Peyer's patch (tissue), 4 donors: Measurements from ENCODE around the gene IGFL3. TPM values are rescaled to one million over a fixed set of nuclear protein-coding genes. Genes with fewer than 3 reads are reported as not detected.
"Not testable (repeated sequence)": the region's sequence is repeated elsewhere in the genome, so short reads cannot be mapped to it uniquely, and the experiment has no call there.

Experiments
- DNase-seq, 3 donors: peaks; one replicate each; pipeline ENCODE4 v3.0.0-alpha.2; 2017 to 2019
- H3K27ac ChIP-seq, 4 donors: fragments of 200-600 bp; sonication (generic); one replicate each; pipeline ENCODE4 v1.5.1; 2016 to 2019
- H3K27me3 ChIP-seq, 2 donors: fragments of 200-600 bp; sonication (generic); one replicate each; pipeline ENCODE4 v1.5.1; 2019
- H3K36me3 ChIP-seq, 3 donors: fragments of 200-600 bp; sonication (generic); one replicate each; pipeline ENCODE4 v1.5.1; 2016 to 2019
- H3K4me1 ChIP-seq, 4 donors: fragments of 200-600 bp; sonication (generic); one replicate each; pipeline ENCODE4 v1.5.1; 2016 to 2019
- H3K4me3 ChIP-seq, 4 donors: fragments of 200-600 bp; sonication (generic); 1 replicate in 3 of 4; 2 replicates in 1 of 4; pipeline ENCODE4 v1.5.1; 2016 to 2019; ENCODE audit warnings: mild to moderate bottlenecking in 1 of 4
- H3K9me3 ChIP-seq, 4 donors: fragments of 200-600 bp; sonication (generic); one replicate each; pipeline ENCODE4 v1.5.1; 2016 to 2019; ENCODE audit warnings: mild to moderate bottlenecking in 1 of 4
- CTCF ChIP-seq, 6 experiments: fragments of 450-650 bp in 4 of 6; fragments of 200-600 bp in 2 of 6; sonication (generic) in 1 of 6; IDR thresholded peaks; one replicate each; pipeline ENCODE4 v1.5.1; 2017 to 2019; ENCODE audit warnings: antibody characterized with exemption in 6 of 6, mild to moderate bottlenecking in 3 of 6, moderate library complexity in 1 of 6
- POLR2A ChIP-seq, 2 donors: fragments of 450-650 bp; IDR thresholded peaks; one replicate each; pipeline ENCODE4 v1.5.1; 2017; ENCODE audit warnings: antibody characterized with exemption in 2 of 2, mild to moderate bottlenecking in 2 of 2, moderate library complexity in 2 of 2
- total RNA-seq, 4 donors: library from RNA; depleted of rRNA; stranded (reverse); fragments of >200 nt; gene quantifications; one replicate each; pipeline ENCODE4 v1.1.0, GENCODE V29; 2016

IGFL3 gene
- total RNA-seq, 4 donors from 2014 or later = not detected

- H3K4me3 ChIP-seq = no peak overlapping the region
- no peak for DNase-seq
- H3K27me3 ChIP-seq = peaks cover 0 to 7% of the 10 kb centered on the region in 2 donors
- no peak for TF ChIP-seq CTCF (IDR thresholded peaks at IDR 0.05)
- TF ChIP-seq POLR2A (IDR thresholded peaks at IDR 0.05) = no peak
- no peak overlapping the region for H3K27ac ChIP-seq
- peaks cover 0 to under 1% (median 0%) of the 10 kb centered on the region in 4 donors for H3K9me3 ChIP-seq
- H3K36me3 ChIP-seq = no peaks in the 10 kb centered on the region
- H3K4me1 ChIP-seq = peaks cover 0 to 6% (median 0%) of the 10 kb centered on the region in 4 donors
Measured at GRCh38 chr19:46080561-46080960, 43.9 kb downstream of the IGFL3 start.

- DNase-seq = no peak
- Histone ChIP-seq H3K9me3 (no peaks in the 10 kb centered on the region), H3K4me3 (no peak overlapping the region), H3K4me1 (peaks cover 0 to 6% (median 0%) of the 10 kb centered on the region in 4 donors), H3K27me3 (peaks cover 0 to 7% of the 10 kb centered on the region in 2 donors), H3K36me3 (no peaks in the 10 kb centered on the region), H3K27ac (no peak overlapping the region)
- TF ChIP-seq CTCF (IDR thresholded peaks at IDR 0.05) (no peak), POLR2A (IDR thresholded peaks at IDR 0.05) (no peak)
Measured at GRCh38 chr19:46079576-46079975, 44.9 kb downstream of the IGFL3 start.

GRCh38 chr19:46078573-46079332, 45.7 kb downstream of the IGFL3 start:
- H3K9me3 ChIP-seq, H3K4me1 ChIP-seq, DNase-seq, H3K27ac ChIP-seq, H3K27me3 ChIP-seq, H3K36me3 ChIP-seq, H3K4me3 ChIP-seq: not testable (repeated sequence)
- peak in 4 of 6 experiments; percentile 18 to 51 (median 46) for TF ChIP-seq CTCF (IDR thresholded peaks at IDR 0.05)

- Histone ChIP-seq H3K36me3 (no peaks in the 10 kb centered on the region), H3K4me3 (peak overlapping the region in 1 of 4 donors; percentile 31), H3K4me1 (peaks cover 0 to 6% (median 0%) of the 10 kb centered on the region in 4 donors), H3K27ac (no peak overlapping the region), H3K27me3 (peaks cover 0 to 7% of the 10 kb centered on the region in 2 donors), H3K9me3 (no peaks in the 10 kb centered on the region)
- no peak for DNase-seq
- no peak for TF ChIP-seq CTCF (IDR thresholded peaks at IDR 0.05)
- TF ChIP-seq POLR2A (IDR thresholded peaks at IDR 0.05) = no peak
Measured at GRCh38 chr19:46077815-46078167, 46.7 kb downstream of the IGFL3 start.

GRCh38 chr19:46076951-46077814, 47.3 kb downstream of the IGFL3 start:
- Histone ChIP-seq H3K27me3 (peaks cover 0 to 7% of the 10 kb centered on the region in 2 donors), H3K27ac (no peak overlapping the region), H3K36me3 (no peaks in the 10 kb centered on the region), H3K4me3 (peak overlapping the region in 2 of 4 donors; percentile 31 to 43), H3K4me1 (peaks cover 0 to 6% (median 0%) of the 10 kb centered on the region in 4 donors), H3K9me3 (no peaks in the 10 kb centered on the region)
- DNase-seq = peak in 2 of 3 donors; percentile 66 to 67
- no peak for TF ChIP-seq POLR2A (IDR thresholded peaks at IDR 0.05)
- peak in 4 of 6 experiments; percentile 47 to 93 (median 91) for TF ChIP-seq CTCF (IDR thresholded peaks at IDR 0.05)
